Measurements from ENCODE around the gene BOLL. TPM values are rescaled to one million over a fixed set of nuclear protein-coding genes. Genes with fewer than 3 reads are reported as not detected.
"Not testable (repeated sequence)": the region's sequence is repeated elsewhere in the genome, so short reads cannot be mapped to it uniquely, and the experiment has no call there.

The BOLL gene, protein sequence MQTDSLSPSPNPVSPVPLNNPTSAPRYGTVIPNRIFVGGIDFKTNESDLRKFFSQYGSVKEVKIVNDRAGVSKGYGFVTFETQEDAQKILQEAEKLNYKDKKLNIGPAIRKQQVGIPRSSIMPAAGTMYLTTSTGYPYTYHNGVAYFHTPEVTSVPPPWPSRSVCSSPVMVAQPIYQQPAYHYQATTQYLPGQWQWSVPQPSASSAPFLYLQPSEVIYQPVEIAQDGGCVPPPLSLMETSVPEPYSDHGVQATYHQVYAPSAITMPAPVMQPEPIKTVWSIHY
- polyA plus RNA-seq (2014; cell fraction: cytosol; rRNA removed): 0.13 and 0.32 TPM in 2 replicates
- polyA plus RNA-seq (2014; cell fraction: nucleus; rRNA removed): not detected in 2 replicates

DNA sequence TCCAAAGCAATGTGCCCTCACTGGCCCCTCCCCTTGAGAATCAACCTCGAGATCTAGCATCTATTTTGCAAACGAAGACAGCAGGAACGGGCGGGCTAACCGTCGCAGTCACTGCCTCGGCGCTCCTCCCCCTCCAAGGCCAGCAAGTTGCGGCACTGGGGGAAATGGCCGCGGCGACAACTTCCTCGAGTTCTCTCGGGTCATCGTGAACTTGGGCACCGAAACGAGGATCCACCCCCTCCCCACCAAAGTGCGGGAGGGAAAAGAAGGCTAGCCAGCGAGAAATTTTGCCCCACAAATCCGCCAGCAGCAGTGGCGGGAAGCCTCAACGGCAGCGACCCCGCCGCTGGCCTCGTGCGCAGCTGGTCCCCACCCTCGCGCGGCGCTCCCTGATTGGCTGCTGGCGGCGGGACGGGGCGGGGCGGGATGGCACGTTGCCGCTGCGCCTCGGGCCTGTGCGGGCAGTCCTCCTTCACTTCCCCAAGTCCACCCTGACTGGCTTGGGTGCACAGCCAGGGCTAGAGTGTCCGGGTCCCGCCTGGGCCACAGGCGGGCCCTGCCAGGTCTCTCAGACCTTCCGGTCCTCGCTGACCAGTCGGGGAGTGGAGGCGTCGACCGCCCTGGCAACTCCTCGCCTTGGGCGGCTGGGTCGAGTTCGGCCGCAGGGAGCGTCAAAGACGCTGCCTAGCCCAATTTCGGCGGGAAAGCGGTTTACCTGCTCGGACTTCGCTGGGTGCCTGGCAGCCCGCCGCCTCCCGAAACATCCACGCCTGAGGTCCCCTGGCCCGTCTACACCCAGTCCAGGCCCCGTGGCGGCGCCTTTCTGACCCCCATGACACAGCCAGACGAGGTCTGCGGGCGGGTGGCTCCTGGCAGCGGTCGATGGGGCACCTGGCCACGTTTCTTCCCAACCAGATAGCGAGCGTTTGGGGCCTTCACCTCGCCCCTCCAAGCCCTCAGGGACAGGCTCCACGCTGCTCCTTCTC is at the start of gene BOLL:
Gene BOLL, minus strand, starts transcription at position 364 of the 986 bp plus-strand sequence. CDS start 3,469 bp downstream, outside the sequence.
- no peak for DNase-seq (ENCODE audit: low spot score)

- DNase-seq (ENCODE audit: low spot score): not testable (repeated sequence)
These were observed 49.7 kb upstream of the BOLL start for GRCh38 chr2:197834771-197835170.

DNA sequence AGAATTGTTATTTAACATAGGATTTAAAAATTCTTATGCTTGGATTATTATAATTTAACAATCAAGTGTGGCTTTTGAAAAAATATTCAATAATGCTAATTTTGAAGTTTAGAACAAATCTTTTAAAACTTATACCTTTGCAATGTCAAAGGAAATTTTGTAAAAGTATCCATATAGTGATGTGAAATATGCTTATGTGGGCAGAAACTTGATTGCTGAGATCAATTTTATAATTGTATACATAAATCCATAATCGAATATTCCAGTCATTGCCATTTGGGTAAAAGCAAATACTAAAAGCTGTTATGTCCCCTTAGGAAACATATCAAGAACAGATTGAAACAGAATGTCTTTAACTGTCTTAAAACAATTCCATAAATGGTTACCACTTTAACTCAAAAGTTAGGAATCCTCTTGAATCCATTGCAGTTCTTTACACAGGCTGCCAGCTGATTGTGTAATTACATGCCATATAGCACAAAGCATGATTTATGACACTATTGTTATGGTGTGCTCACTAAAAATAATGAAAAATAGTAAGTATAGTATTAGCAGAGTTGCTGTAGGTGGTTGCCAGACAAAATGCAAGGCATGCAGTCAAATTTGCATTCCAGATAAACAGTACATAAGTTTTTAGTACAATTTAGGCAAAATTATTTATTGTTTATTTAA is 43.5 kb upstream of the BOLL start:
- DNase-seq (ENCODE audit: low spot score): no peak

DNA sequence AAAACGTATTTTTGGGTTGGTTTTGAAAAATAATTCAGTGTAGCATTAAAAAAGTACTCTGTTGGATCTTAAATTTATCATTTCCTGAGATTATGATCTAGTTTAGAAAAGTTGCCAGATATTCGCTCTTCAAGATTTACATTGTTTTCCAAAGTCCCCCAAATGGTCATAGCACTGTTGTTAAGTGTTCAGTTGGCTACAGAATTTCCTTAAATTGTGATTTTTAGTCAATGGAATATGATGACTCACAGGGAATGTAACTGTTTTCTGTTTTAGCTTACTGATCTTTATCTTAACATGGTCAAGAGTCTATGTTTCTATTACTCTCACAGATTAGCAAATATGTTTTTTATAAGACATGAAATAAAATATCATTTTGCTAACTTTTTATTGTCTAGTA is 42.5 kb upstream of the BOLL start:
- DNase-seq (ENCODE audit: low spot score): no peak

- no peak for DNase-seq (ENCODE audit: low spot score)
These were observed 37.2 kb upstream of the BOLL start for GRCh38 chr2:197822333-197822732.

DNA sequence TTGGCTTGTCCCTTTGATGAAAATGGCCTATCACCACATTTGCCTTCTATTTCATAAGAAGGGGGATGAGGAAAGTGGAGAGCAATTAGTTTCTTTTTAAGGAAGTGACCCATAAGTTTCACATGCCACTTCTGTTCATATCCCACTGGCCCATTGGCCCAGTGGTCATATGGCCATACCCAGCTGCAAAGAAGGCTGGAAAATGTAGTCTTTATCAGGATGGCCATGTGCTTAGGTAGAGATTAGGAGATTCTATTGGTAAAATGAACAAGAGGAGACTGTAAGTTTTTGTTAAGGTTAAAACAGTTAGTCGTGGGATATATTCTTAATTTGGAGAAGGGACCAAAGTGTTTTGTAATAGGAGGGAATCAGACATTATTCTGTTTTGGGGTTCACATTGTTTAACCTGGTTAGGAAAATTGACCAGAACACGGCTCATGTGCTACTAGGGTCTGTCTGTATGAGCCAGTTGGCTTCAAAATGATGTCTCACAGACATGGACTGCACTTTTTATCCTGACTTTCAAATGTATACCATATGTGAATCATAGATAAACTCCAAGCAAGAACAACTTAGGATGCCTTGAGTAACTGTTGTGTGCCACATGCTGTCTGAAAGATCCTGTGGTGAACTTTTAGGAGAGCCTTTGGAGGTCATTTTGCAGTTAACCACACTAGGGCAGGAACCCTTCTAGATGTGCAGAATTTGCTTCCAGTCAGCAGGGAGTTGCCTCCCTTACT is 36.6 kb upstream of the BOLL start:
- DNase-seq (ENCODE audit: low spot score): no peak

GRCh38 chr2:197814526-197814925 is 29.4 kb upstream of the BOLL start:
- DNase-seq (ENCODE audit: low spot score): no peak

DNA sequence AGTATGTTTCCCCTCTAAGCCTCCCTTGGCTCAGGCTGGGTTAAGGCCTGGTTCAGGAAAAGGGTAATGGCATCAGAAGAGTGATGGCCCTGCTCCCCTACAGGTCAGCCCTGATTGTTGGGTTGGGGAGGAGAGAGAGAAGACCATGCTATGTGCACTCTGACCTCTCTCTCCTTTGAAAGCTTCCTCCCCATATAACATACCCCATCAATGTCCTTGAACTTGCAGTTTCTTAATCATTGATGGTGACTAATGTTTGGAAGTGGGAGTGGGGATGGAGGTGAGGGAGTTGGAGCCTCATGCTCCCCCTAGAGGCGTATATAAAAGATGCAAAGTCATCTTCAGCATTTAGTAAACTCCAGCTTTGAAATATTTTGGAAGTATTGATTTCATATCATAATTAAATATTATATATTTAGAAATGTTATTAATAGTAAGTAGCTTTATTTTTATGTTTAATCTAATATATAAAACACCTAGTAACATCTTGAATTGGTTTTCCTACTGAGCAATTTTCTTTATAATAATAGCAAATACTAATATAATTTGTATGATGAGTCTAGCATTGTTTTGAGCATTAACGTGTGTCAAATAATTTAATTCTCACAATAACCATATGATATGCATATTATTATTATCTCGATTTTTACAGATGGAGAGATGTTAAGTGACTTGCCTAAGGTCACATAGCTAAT is 28.1 kb upstream of the BOLL start:
- no peak for DNase-seq (ENCODE audit: low spot score)

DNA sequence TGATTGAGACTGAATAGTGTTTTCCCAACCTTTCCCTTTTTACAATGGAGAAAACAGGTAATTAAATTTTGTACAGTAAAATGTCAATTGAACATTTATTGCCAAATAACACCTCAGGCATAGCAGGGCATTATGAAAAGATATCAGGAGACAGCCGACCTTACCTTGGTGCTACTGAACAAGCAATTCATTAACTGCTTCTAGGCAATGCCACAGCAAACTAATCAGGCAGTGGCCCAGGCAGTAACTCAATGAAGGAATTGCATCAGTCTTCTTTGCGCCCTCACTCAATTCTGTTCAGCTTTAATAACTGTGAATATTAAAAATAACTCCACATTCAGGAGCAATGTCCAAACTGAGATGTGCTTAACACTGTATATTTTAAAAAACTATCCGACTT is 25.4 kb upstream of the BOLL start:
- DNase-seq (ENCODE audit: low spot score): no peak

GRCh38 chr2:197810016-197810415 is 24.9 kb upstream of the BOLL start:
- DNase-seq (ENCODE audit: low spot score): no peak

DNA sequence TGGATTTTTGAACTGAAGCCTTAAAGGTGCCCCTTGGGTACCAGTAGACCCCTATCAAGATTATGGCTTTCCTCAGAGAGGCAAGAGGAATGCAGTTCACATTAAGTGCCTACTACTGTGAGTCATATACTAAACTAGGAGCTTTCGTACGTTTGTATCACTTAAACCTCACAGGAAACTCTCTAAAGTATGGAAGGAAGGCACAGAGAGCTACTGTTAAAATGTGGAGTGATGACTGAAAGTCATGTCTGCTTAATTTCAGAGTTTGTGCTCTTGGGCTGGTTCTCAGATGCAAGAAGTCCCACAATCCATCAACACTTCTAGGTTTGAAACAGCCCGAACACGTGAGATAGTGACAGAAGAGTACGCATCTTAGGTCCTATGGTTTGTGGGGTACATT is 23.9 kb upstream of the BOLL start:
- DNase-seq (ENCODE audit: low spot score): no peak

- DNase-seq (ENCODE audit: low spot score): no peak
These were observed 20.9 kb upstream of the BOLL start for GRCh38 chr2:197805715-197806633.

DNA sequence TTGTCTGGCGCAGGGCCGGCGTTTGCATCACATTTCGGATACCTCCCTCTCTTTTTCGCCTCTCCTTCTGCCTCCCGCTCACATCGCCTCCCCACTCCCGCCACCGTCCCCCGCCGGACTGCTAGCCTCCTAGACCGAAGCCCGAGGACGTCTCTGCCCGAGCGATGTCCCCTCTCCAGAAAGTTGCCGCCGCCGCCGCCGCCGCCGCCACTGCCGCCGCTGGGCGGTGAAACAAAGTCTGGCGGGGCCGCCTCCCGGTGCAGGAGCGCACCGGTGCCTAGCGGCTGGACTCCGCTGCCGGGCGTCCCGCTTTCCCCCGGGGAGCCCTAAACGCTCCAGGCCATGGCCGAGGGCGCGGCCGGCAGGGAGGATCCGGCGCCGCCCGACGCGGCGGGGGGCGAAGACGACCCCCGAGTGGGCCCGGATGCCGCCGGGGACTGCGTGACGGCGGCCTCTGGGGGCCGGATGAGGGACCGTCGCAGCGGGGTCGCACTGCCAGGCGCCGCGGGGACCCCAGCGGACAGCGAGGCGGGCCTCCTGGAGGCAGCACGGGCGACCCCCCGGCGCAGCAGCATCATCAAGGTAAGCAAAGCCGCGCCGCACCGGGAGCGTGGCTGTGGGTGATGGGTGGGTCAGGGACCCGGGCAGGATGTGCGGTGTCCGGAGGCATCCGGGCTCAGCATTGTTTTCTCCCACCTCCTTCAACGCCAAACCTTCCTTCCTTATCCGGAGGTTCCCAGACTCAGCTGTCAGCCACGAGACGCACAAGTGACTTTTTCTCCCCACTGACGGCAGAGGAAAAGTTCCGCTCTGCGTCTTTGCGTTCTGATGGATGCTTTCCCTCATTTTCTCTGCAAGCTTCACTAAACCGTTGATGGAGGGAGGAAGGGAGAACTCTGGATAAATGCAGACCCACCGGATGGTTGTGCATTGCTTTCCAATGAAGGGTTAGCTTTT is 19.9 kb upstream of the BOLL start:
- DNase-seq (ENCODE audit: low spot score): peak; percentile 10

DNA sequence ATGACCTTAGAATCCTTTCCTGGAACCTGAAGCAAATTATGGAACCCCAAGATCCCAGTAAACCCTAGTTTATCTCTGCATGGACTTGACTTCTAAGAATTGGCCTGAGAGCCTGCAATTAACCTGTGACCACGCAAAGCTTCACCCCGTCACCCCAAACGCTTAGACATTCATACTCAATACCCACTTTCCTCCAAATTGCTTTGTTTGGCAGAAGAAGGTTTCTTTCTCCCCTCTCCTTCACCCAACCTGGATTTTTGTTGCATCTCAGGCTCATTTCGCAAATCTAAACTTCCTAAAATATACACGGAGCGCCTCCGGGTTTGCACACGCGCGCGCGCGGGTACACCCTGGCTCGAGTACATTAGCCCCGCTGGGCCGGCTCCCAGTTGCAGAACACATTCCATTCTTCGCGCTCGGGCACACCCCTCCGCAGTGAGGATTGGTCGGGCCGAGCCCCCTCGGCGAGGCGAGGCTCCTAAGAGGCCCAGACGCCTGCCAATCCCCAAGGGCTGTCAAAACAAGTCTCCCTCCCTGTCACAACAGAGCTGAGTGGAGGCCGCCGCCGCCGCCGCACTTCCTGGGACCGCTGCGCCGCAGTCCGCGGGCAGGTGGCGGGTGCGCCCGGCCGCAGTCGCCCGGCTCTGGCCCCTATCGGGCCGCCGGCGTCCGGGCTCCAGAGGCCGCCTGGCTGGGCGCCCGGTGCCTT is 19.1 kb upstream of the BOLL start, which contains the start of gene PLCL1:
Gene PLCL1, plus strand, starts transcription at position 545 of the 709 bp plus-strand sequence.
- DNase-seq (ENCODE audit: low spot score): peak; percentile 88

DNA sequence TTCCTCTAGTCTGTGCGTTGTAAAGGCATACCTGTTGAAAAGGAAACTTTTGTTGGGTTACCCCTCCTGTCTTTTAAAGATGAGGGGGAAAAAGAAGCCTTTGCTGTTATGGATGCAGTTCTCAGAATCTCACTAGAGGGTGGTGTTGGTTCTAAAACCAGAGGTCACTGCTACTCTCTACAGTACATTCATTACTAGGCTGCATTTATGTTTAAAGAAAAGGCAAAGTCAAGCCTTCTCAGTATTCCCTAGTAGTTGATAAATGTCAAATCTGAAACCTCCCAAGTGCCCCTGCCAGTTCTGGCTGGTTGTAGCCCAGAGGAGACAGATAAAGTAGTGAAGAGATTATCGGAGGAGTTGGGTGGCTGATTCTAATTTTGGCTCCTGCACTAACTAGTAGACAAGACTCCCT is 17.9 kb upstream of the BOLL start:
- peak; percentile 48 for DNase-seq (ENCODE audit: low spot score)

DNA sequence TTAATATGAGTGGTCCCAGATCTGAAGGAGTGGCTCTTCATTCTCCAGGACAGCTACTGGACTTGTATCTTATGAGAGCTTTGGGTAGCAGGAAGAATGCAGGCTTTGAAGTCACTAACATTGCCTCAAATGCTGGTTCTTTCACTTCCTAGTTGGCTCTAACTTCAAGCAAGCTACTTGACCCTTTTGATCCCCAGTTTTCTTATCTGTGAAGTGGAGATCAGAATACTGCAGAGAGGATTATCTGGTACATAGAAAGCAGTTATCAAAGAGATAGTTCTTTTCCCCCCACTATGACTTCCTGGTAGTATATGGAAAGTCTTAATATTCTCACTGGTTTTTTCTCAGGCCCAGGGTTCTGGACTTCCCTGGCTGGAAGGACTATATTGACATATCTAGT is 15.9 kb upstream of the BOLL start:
- no peak for DNase-seq (ENCODE audit: low spot score)

DNA sequence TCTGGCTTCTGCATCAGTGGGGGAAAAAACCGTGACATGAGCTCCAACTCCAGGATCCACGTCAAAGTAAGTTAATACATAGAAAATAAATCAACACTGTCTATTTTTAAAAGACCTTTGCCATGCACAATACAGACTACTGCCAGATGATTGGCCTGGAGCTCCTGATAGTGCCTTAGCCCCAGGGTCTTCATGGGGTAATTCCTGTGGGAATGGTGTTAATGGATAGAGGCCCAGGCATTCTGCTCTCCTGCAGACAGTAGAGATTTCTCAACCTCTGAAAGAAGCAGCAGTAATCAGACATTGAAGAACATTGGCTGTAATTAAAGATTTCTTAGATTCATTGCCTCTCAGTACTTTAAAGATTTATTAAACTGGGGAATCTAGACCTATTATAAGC is 15.0 kb upstream of the BOLL start:
- no peak for DNase-seq (ENCODE audit: low spot score)

DNA sequence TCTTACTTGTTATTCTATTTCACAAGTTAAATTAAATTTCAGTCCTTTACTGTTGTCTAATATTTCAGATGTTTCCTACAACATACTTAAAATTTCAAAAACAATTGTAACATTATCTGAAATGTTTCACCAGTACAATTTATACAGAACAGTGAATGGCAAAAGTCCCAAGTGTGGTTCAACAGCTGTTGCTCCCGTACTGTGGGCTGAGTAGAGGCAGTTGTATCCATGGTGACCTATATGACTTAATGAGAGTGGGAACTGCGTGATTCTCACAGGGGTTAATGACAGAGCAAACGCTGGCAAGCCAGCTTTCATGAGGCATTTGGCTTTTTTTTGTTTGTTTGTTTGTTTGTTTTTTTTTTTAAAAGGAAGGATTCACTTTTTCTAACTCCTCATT is 13.9 kb upstream of the BOLL start:
- DNase-seq (ENCODE audit: low spot score): no peak
